ENCODE data around the gene AATK. TPM values are rescaled to one million over a fixed set of nuclear protein-coding genes. Genes with fewer than 3 reads are reported as not detected.
"Not testable (repeated sequence)": the region's sequence is repeated elsewhere in the genome, so short reads cannot be mapped to it uniquely, and the experiment has no call there.

AATK gene
- total RNA-seq, 1 experiment from 2014 or later = 64.6 TPM

DNA sequence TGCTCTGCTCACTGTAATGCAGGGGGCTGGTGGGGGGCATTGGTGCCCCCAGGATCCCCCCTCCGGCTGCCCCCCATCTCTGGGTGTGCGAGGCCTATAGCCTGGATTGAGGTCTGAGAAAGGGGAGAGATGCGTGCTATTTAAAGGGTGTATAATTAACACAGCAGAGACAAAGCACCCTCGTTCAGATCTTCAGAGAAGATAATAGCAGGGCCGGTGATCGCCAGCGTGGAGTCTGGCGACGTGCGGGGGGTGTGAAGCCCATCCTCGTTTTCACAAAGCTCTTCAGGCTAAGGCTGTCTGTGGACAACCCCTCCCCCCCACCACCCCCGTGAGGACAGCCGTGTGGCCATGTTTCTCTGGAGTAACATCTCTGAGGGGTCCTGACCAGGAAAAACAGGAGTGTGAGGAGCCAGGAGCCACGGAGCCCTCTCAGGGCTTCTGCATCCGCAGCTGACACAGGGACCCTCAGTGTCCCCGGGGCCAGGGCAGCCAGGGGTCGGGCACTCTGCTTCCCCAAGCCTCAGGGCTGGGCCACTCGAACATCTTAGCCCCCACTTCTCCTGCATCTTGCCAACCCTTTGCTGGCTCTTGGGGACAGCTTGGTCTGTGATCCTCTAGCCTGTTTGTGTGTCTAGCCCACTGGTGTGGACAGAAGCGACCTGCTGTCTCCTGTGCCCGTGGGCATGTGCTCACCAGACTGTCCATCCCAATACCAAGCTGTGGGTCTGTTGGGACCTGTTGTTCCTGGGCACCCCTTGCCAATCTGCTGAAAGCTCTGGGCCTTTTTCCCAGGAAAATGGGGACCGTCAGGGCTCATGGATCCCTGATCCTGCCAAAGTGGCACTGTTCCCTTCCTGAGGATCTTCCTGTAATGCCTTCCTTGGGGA lies 72.2 kb downstream of the AATK start:
- peak; percentile 16 for DNase-seq (ENCODE audit: low spot score)

DNA sequence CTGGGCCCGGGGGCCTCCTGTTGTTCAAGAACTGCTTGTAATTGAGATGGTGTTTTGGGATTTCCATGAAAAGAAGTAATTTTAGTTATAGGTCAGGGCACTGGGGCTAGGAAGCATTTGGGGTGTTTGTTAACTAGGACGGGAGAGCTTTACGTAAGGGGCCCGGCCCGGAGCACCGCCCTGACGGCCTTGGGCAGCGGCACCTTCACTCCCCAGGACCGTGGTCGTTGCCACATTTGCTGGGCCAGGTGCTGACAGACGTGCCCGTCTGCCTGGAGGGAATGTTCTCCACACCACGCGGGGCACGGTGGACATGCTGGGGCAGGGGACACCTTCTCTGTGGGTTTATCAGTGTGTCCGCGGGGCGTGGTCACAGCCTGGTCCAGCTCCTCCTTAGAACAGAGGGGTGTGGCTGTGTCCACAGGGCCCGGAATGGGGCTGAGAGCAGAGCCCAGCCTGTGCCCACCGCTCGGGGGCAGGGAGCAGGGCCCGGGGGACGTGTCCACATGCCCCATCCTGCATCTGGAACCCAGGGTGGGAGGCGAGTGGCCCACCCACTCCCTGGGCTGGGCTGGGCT lies 73.4 kb downstream of the AATK start:
- DNase-seq (ENCODE audit: low spot score) = no peak

DNA sequence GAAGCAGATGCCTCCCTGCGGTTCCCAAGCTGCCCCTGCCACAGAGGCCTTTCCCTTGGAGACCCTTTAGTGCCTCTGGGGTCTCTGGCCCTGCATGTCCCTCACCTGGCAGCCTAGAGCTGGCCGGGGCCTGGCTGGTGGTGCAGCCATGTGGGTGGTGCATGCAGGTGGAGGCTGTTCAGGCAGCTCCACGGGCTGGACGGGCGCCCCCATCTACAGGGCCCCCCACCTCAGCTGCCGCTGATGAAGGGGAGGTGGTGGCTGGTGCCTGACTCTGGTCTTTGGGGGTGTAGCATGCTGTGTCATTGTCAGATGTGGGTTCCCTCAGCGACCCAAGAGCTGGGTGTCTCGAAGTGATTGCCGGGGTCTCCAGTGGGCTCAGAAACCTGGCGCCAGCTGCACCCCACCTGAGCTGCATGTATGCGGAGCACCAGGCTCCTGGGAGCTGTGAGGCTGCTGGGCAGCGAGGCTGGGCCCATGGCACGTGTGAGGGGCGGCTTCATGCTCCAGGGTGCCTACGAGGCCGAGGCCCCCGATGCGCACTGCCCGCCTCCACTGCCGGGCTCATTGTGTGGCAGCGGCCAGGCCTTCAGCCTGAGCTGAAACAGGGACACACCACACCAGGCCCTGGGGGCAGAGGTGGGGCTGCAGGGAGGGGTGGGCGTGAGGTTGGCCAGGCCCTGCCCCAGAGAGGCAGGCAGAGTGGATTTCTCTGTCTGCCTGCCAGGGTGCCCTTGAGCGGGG lies 74.1 kb downstream of the AATK start:
- no peak for DNase-seq (ENCODE audit: low spot score)

DNA sequence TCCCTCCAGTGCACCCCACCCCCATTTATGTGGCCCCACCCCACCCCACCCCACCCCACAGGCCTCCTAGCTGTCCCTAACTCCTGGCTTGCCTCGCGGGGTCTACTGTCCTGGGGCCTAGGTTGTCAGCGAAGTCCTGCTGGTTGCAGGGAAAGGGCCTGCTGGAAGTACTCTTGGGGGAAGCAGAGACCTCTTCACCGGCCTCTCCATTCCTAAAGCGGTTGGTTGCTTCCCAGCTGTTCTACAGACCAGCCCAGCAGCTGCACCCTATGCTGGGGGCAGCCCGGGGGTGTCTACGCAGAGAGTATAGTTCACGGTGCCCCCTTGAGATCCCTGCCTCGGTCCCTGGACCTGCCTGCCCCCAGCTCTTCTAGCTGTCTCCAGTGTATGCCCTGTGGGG lies 74.9 kb downstream of the AATK start:
- no peak for DNase-seq (ENCODE audit: low spot score)

DNA sequence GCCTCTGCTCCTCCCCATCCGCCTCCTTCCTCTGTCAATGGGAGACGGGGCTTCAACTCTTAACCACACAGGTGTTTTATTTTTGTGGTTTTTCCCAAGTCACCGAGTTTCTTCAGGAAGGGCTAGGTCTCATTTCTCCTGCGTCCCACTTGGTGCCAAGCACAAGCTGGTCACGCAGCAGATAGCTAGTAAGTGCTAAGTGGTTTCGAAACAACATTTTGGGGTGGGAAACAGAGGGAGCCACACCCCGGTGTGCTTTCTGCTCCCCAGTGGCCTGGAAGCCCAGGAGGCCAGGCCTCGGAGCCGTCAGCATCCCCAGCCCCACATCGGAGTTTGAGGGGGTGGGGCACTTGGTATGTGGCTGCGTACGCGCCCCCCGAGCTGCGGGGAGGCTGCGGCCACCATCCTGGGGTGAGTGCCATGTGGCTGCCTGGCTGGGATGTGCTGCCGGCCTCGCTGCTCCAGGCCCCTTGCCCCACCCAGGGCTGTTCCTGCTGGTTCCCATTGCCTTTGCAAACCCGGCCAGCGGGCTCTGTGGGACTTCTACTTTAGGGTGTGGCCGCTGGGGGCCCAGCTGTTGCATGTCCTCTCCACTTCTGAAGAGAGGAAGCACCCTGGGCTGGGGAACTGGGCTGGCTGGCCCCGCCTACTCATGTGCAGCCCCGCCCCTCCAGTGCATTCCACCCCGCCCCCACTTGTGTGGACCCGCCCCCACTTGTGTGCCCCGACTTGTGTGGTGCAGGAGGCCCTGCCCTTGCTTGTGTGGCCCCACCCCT lies 75.5 kb downstream of the AATK start:
- peak; percentile 34 for DNase-seq (ENCODE audit: low spot score)

DNA sequence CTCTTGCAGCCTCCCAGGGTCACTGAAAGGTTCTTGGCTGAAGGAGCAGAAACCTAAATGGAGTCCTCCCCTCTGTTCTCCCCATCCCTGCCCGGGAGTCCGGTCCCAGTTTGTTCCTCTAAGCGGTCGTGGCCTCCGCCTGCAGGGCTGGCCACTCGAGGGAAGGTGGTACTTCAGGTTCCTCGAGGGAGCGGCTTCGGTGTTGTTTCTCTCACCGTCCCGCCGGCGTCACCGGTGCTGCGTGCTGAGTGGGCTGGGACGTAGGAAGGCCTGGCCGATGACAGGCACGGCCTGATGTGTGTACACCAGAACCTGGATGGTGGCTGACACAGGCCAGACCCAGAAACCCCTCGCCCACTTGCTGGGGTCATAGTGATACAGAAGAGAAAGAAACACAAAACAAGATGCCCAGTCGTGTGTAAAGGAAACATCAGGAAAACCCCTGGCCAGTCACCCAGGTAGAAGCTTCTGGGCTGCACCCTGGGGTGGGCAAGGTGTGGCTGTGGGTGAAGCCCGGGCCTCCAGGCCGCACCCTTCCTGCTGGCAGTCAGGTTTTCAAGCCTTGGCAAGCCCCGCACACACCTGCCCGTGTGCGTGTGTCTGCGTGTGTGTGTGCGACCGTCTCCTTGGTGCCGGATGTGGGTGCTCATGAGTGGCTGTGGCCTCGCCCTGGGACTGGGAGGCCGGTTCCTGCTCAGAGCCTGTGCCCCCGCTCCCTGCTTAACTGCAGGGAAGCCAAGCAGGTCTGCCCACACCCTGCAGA lies 79.1 kb downstream of the AATK start:
- peak; percentile 68 for DNase-seq (ENCODE audit: low spot score)

DNA sequence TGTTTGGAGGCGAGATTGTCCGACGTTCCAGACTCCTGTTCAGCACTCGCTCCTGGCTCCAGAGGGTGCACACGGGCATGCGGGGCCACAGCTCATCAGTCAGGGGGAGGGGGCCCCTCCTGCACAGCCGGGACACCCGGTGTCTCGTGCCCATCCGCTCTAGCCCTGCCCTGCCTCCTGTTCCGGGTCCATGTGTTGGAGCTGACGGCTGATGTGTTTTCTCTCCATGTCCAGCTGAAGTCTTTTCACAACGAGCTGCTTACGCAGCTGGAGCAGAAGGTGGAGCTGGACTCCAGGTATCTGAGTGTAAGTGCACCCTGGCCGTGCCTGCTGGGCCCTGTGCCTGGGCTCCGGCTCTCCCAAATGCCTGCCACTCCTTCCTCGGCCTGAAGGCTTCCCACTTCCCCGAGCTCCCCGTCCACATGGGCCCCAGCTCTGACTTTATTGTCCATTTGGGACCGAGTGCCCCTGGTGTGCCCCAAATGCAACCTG lies 80.6 kb downstream of the AATK start:
- DNase-seq (ENCODE audit: low spot score) = no peak

DNA sequence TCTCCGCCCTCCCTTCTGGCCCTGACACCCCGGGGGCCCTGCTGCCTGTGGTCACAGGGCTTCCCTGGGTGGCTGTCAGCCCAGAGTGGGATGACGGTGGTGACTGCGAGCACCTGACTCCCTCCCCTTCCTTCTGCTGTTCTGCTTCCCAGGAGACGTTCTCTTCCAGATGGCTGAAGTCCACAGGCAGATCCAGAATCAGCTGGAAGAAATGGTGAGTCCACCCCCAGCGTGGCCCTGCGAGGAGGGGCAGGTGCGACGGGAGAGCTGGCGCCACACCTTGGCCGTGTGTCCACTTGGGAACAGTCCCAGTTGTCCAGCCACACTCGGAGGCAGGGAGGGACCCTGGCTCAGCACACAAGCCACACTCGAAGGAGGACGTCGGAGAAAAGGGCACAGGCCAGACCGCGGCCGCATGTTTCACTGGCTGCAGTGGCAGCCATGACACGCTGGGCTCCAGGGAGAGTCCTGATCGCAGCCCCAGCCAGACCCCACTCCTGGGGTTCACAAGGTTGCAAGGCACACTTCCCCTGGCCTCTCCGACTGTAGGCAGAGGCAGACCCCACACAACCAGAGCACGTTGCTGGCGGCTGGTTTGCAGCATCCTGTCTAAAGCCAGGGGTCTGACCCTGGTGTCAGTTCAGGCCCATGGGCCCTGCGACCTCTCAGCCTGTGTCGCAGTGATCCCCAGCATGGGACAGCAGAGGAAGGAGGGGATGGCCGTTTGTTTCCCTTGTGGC lies 81.2 kb downstream of the AATK start:
- DNase-seq (ENCODE audit: low spot score) = no peak

DNA sequence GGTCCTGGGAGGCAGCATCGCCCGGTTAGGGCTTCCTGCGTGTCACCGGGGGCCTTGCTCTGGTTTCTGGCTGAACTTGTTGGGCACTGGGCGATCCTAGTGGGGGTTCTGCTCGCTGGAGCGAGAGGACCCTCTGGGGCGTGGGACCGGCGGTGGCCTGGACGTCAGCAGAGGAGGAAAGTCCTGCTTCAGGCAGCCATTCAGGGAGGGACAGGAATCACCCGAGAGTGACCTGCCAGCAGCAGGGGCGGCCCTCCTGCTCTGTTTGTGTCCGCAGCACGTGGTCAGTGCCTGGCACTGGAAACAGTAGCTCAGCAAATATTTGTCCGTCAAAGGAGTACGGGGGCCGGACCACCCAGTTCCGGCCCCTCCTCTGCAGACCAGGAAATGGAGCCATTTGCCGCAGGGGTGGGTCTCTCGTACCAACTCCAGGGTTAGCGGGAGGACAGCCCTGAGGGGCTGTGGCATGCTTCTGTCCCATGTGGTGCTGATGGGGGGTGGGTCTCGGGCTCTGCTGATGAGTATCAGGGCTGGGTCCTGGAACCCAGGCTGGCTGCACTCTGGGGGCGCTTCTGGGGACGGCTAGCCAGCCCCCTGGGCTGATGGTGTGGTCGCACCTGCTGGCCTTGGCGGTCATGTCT lies 82.8 kb downstream of the AATK start:
- DNase-seq (ENCODE audit: low spot score) = no peak

DNA sequence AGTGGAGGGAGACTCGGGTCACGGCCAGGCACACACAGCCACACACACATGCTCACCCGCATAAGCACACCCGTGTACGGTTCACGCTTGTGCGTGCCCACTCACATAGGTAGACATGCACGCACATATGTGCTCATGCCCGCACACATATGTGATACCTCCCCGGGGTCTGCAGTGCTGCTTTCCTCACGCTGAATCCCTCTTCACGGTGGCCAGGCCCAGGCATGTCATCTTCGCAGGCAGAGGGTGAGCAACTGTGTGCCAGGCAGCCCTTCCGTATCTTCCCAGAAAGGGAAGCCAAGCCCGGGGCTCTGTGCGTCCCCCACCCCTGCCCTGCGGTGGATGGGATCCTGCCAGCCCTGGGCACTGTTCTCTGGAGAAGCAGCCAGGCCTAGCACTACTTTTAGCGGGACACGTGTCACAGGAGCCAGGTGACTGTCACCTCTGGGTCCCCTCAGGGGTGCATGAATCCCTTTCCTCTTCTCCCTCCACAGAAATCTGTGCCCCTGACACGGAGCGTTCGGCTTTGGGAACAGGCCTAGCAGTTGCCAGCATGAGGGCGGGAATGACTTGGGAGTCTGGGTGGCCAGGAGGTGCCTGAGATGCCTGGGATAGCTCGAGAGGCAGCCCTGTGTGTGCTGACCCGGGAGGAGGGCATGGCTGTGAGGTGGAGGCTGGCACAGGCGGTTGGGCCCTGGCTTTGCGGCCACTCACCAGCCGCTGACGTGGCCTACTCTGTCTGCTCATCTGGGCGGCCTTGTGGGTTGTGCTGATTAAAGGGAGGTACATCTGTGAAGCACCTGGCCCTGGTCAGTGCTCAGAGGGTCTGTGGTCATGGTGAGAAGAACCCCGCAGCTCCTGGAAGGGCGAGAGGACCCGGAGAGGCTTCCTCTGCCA lies 83.6 kb downstream of the AATK start:
- no peak for DNase-seq (ENCODE audit: low spot score)

DNA sequence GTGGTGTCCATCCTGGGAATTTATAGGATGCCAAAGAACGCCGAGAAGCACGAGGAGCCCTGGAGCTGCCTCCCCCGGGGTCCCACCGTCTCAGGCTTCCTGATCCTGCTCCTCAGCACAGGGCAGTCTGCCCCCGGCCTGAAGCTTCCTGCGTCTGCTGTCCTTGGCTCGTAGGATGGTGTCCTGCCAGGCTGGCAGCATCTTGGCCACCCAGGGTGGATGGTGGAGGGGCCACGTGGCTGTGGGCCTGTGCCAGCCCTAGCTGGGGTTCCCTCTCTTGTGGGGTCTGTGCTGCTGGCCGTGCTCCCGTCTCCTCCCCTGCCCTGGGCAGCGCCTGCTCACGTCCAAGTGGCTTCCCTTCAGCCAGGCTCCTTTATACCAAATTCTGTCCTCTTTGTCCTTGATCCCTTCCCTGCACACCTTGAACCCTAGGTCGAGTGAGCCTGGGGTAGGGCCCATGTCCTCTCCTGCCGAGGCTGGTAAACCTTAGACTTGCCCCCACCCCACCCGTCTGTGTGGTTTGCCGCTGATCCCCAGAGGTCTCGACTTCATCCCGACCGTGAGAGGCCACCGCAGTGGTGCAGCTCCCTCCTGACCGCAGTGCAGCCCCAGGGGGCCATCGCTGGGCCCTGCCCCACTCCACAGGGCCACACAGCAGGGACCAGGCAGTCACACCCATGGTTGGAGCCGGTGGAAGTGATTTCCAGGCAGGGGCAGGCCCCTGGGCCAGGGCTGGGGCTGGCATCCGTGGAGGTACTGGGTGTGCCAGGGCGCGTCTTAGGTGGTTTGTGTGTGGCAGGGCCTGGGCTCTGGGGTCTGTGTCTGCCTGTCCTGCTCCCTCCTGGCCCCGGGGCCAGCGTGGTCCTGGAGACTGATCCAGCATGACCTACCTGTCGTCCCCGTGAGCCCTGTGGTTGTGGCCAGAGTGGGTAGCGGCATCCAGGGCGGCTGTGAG lies 84.5 kb downstream of the AATK start:
- no peak for DNase-seq (ENCODE audit: low spot score)

DNA sequence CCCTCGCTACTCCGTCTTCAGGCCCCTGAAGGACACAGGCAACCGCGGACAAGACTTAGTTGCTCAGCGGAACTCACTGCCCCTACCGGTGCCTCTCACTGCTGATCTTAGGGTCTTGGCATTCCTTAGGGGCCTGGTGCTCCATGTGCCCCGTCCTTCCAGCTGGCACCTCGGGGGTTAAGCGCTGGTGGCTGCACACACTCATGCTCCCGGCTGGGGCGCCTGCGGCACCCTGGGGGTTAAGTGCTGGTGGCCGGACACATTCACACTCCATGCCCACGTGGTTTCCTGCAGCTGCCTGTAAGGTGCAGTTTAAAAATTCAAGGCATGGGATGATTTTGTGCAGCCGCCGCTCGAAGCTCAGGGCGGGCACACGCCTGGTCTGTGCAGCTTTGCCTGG lies 86.0 kb downstream of the AATK start:
- DNase-seq (ENCODE audit: low spot score) = no peak

DNA sequence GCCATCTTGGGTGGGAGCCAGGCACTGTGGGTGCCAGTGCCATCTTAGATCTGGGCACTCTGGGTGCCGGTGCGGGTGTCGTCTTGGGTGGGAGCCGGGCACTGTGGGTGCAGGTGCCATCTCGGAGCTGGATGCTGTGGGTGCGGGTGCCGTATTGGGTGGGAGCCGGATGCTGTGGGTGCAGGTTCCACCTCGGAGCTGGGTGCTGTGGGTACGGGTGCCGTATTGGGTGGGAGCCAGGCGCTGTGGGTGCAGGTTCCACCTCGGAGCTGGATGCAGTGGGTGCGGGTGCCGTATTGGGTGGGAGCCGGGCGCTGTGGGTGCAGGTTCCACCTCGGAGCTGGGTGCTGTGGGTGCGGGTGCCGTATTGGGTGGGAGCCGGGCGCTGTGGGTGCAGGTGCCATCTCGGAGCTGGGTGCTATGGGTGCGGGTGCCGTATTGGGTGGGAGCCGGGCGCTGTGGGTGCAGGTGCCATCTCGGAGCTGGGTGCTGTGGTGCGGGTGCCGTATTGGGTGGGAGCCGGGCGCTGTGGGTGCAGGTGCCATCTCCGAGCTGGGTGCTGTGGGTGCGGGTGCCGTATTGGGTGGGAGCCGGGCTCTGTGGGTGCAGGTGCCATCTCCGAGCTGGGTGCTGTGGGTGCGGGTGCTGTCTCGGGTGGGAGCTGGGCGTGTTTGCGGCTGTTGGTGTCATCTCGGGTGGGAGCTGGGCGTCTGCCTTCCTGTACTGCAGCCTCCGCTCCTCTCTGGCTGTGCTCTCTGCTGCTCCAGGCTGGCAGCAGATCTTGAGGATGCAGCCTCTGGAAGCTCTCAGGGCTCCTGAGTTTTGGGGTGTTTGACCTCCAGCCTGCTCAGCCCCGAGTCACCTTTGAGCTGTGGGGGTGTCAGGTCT lies 87.8 kb downstream of the AATK start:
- not testable (repeated sequence) for DNase-seq (ENCODE audit: low spot score)

DNA sequence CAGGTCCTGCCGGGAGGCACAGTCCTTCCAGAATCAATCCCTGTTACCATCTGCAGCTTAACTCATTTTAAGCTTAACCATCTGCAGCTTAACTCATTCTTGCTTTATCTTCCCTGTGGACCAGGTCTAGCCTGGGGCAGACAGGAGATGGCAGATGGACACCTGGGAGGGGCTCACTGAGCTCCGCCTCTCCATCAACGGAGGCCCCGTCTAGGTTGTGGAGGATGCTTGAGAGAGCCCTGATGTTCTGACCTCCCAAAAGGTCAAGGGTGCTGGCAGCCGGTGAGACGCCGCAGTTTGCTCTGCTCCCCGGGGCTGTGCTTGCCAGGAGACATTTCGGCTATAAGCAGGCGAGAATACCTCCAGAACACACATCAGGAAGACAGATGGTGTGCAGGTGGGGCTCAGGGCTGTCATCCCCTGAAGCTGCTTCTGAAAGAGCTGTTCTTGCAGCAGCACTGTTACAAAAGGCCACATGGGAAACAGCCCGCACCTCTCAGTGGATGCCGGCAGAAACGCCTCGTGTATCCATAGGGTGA lies 89.8 kb downstream of the AATK start:
- DNase-seq (ENCODE audit: low spot score) = no peak

DNA sequence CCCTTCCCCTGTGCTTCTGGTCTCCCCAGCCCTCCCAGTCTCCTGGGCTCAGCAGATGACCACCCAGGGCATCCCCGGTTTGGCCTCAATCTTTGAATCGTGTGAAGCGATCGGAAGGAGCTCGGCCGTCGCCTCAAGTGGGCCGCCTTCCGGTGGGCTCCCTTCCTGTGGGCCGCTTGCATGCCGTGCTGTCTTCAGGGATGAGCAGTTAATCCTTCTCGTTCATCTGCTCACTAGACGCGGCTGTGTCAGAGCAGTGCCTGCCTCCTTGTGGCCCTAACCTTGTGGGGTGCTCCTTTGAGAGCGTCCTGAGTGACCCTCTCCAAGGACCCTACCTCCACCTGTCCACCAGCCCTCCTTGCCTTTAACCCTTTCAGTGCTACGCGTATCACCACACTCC lies 90.7 kb downstream of the AATK start:
- no peak for DNase-seq (ENCODE audit: low spot score)

DNA sequence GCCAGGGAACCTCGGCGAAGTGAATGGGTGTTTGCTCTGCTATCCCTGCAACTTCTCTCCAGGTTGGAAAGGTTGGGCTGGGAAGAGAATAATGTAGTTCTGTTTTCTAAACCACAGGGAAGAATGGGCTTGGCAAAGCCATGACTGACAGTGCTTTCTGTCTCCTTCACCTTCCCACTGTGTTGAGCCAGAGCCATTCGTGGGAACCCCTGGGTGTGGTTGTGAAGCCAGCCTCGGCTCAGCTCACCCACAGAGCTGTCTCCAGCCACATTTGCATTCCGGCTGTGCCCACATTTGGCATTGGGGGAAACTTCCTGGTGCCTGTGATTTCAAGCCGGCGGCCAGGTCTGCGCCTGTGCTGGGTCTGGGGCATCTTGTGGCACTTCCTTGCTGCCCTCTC lies 91.1 kb downstream of the AATK start:
- DNase-seq (ENCODE audit: low spot score) = no peak
